Testis (tissue), 2 donors: Measurements from ENCODE around the gene ZFYVE16.

Experiments used
- POLR2A ChIP-seq: fragments of 450-650 bp; IDR thresholded peaks from one replicate; pipeline ENCODE4 v1.6.1; 2017; ENCODE audit warnings: antibody characterized with exemption, mild to moderate bottlenecking, moderate library complexity
- TF ChIP-seq, protein P1 (sequence below), 3 experiments: fragments of 450-650 bp in 2 of 3; fragments of 200-600 bp in 1 of 3; sonication (generic) in 1 of 3; IDR thresholded peaks; one replicate each; pipeline ENCODE4 v1.5.1; 2016 to 2019; ENCODE audit warnings: antibody characterized with exemption in 3 of 3, mild to moderate bottlenecking in 2 of 3, moderate library complexity in 1 of 3

DNA sequence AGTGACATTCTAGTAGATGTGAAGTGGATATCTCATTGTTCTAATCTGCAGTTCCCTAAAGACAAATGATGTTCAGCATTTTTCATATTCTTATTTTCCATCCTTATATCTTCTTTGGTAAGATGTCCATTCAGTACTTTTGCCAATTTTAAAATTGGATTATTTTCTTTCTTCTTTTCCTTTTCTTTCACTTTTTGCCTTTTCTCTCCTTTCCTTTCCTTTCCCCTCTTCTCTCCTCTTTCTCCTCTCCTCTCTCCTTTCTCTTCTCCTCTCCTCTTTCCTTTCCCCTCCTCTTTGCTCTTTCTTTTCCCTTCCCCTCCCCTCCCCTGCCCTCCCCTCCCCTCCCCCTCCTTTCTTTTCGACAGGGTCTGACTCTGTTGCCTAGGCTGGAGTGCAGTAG, 10.1 kb downstream of the ZFYVE16 start:
- TF ChIP-seq, protein P1, sequence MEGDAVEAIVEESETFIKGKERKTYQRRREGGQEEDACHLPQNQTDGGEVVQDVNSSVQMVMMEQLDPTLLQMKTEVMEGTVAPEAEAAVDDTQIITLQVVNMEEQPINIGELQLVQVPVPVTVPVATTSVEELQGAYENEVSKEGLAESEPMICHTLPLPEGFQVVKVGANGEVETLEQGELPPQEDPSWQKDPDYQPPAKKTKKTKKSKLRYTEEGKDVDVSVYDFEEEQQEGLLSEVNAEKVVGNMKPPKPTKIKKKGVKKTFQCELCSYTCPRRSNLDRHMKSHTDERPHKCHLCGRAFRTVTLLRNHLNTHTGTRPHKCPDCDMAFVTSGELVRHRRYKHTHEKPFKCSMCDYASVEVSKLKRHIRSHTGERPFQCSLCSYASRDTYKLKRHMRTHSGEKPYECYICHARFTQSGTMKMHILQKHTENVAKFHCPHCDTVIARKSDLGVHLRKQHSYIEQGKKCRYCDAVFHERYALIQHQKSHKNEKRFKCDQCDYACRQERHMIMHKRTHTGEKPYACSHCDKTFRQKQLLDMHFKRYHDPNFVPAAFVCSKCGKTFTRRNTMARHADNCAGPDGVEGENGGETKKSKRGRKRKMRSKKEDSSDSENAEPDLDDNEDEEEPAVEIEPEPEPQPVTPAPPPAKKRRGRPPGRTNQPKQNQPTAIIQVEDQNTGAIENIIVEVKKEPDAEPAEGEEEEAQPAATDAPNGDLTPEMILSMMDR (IDR thresholded peaks at IDR 0.05), result no peak
- no peak for TF ChIP-seq POLR2A
